DND-41 (cell line): ENCODE data around the gene UTF1.

Experiments
- CTCF ChIP-seq: IDR thresholded peaks from 2 replicates; pipeline ENCODE4 v1.5.1; 2012; ENCODE audit warnings: borderline replicate concordance, low read length, moderate library complexity, mild to moderate bottlenecking; ENCODE audit not compliant: poor library complexity, severe bottlenecking; ENCODE audit errors: extremely low read depth
- EZH2 ChIP-seq: IDR thresholded peaks from 3 replicates; pipeline ENCODE4 v1.6.1; 2012; ENCODE audit warnings: borderline replicate concordance, low read depth, mild to moderate bottlenecking, moderate library complexity, low read length, inconsistent platforms; ENCODE audit not compliant: severe bottlenecking

DNA sequence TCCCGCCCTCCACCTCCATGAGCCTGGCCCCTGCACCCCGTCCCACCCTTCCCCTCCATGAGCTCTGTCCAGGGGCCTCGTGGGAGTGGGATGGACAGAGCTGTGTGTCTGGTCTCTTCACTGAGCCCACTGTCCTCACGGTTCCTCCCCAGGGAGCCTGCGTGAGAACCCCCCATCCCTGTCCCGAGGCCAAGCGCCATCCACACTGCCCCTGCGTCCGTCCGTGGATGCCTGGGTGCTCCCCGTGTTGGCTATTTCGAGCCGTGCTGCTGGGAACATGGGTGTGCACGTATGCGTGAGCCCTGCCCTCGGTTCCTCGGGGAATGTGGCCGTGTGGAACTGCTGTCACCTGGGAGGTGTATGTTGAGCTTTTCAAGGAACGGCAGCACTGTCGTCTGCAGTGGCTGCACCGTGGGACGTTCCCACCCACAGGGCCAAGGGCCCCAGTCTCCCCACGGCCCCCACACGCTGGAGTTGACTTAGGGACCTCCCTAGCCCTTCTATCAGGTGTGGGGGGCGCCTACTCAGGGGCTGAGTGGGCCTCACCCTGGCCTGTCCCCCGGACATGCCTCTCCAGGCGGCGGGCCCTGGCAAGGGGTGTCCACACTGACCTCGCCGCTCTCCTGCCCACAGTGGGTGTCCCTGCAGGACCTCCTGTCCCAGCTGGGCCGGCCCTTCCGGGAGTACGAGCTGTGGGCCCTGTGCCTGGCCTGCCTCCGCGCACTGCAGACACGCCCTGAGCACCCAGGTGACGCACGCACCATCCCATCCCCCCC, 41.9 kb upstream of the UTF1 start:
- TF ChIP-seq CTCF (no peak), EZH2 (no peak)
